ENCODE measurements around the gene JHY.

Gene JHY

DNA sequence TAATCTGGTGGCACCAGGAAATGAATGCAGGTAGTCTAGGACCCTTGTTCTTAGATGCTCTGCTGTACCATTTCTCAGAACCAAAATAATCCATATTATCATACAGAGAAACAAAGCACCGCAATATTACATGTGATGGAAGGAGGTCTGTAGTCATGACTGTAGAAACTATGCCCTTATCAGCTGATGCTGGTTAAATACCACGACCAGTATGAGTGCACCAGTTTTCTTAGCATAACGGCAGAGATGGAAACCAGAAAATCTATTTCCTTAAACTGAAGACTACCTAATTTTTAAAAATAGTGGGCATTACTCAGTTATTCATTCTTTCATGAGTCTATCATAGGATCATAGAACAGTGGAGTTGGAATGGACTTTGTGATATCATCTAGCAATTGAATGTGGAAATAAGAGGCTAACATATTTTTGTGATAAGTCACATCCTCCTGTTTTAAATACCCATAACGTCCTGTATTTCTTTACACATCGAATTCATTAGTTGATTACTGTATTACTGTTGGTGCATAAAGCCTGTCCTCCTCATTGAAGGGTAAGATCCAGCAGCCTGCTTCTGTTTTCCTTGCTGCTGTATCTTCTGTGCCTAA is 15.1 kb downstream of the JHY start:
- H3K36me3 ChIP-seq (ENCODE audit: insufficient read depth): no peaks in the 10 kb centered on the region

DNA sequence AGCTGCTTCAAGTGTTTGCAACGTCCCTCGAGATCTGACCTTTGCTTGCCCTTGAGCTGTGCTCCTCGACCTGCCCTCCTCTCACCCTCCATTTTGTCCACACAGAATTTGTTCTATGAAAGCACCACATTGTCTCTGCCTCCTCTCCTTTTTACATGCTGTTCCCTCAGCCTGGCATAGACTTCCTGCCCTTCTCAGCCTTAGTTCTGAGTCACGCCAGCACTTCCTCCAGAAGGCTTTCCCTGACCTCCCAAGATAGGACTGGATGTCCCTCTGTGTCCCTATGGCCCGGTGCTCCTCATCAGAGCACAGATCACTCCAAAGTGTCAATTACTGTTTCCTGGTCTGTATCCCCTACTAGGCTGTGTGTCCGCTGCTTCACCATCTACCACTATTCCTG is 16.2 kb downstream of the JHY start:
- no peak overlapping the region for H3K4me3 ChIP-seq (IDR thresholded peaks at IDR 0.05; ENCODE audit: insufficient read depth, low read depth, low read length)
- H3K27ac ChIP-seq: no peak overlapping the region
- H3K36me3 ChIP-seq (ENCODE audit: insufficient read depth): no peaks in the 10 kb centered on the region
- no peaks in the 10 kb centered on the region for H4K20me1 ChIP-seq (ENCODE audit: insufficient read depth)
- no peak overlapping the region for H2AFZ ChIP-seq (ENCODE audit: low read depth)
- H3K27me3 ChIP-seq (ENCODE audit: insufficient read depth, low read depth): no peaks in the 10 kb centered on the region
- H3K79me2 ChIP-seq (ENCODE audit: insufficient read depth, low read depth): no peaks in the 10 kb centered on the region
- no peak overlapping the region for H3K4me2 ChIP-seq
- TF ChIP-seq, protein P1, sequence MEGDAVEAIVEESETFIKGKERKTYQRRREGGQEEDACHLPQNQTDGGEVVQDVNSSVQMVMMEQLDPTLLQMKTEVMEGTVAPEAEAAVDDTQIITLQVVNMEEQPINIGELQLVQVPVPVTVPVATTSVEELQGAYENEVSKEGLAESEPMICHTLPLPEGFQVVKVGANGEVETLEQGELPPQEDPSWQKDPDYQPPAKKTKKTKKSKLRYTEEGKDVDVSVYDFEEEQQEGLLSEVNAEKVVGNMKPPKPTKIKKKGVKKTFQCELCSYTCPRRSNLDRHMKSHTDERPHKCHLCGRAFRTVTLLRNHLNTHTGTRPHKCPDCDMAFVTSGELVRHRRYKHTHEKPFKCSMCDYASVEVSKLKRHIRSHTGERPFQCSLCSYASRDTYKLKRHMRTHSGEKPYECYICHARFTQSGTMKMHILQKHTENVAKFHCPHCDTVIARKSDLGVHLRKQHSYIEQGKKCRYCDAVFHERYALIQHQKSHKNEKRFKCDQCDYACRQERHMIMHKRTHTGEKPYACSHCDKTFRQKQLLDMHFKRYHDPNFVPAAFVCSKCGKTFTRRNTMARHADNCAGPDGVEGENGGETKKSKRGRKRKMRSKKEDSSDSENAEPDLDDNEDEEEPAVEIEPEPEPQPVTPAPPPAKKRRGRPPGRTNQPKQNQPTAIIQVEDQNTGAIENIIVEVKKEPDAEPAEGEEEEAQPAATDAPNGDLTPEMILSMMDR (conservative IDR thresholded peaks at IDR 0.05; ENCODE audit: low read depth, low read length): no peak
- no peaks in the 10 kb centered on the region for H3K4me1 ChIP-seq (ENCODE audit: low read depth, poor library complexity, severe bottlenecking)
- no peak overlapping the region for H3K9ac ChIP-seq

More for the DNA sequence above, 15.1 kb downstream of the JHY start:
- no peaks in the 10 kb centered on the region for H3K79me2 ChIP-seq (ENCODE audit: insufficient read depth, low read depth)
- no peak overlapping the region for H2AFZ ChIP-seq (ENCODE audit: low read depth)
- H4K20me1 ChIP-seq (ENCODE audit: insufficient read depth): no peaks in the 10 kb centered on the region
- H3K27ac ChIP-seq: no peak overlapping the region
- H3K9ac ChIP-seq: no peak overlapping the region
- H3K4me1 ChIP-seq (ENCODE audit: low read depth, poor library complexity, severe bottlenecking): no peaks in the 10 kb centered on the region
- no peaks in the 10 kb centered on the region for H3K27me3 ChIP-seq (ENCODE audit: insufficient read depth, low read depth)
- no peak overlapping the region for H3K4me2 ChIP-seq
- TF ChIP-seq, protein P1 (conservative IDR thresholded peaks at IDR 0.05; ENCODE audit: low read depth, low read length): no peak
- no peak overlapping the region for H3K4me3 ChIP-seq (IDR thresholded peaks at IDR 0.05; ENCODE audit: insufficient read depth, low read depth, low read length)

DNA sequence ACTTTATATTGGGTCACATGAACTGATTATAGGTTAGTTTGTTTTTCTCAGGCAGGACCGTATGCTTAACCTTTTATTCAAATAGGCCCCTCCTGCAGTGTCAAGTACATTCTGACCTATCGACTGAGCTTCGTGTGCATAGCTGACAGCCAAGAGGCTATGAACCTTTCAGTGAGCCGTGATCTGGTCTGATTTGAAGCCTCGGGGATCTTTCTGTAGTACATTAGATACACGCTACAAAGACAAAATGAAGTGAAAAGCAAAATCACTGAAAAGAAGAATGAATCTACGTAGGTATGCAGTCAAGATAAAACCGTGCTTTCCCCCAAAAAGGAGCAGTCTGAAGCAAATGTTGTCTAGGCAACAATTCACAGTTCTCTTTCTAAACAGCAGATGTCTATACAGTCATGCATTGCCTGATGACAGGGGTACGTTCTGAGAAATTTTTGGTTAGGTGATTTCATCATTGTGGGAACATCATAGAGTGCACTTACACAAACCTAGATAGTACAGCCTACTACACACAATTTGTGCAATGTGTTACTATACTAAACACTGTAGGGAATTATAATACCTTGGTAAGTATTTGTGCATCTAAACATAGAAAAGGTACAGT is 18.1 kb downstream of the JHY start:
- no peak overlapping the region for H2AFZ ChIP-seq (ENCODE audit: low read depth)
- H4K20me1 ChIP-seq (ENCODE audit: insufficient read depth): no peaks in the 10 kb centered on the region
- H3K27ac ChIP-seq: no peak overlapping the region
- H3K4me2 ChIP-seq: no peak overlapping the region
- H3K36me3 ChIP-seq (ENCODE audit: insufficient read depth): no peaks in the 10 kb centered on the region
- no peaks in the 10 kb centered on the region for H3K27me3 ChIP-seq (ENCODE audit: insufficient read depth, low read depth)
- TF ChIP-seq, protein P1 (conservative IDR thresholded peaks at IDR 0.05; ENCODE audit: low read depth, low read length): no peak
- H3K4me1 ChIP-seq (ENCODE audit: low read depth, poor library complexity, severe bottlenecking): no peaks in the 10 kb centered on the region
- H3K79me2 ChIP-seq (ENCODE audit: insufficient read depth, low read depth): no peaks in the 10 kb centered on the region
- no peak overlapping the region for H3K4me3 ChIP-seq (IDR thresholded peaks at IDR 0.05; ENCODE audit: insufficient read depth, low read depth, low read length)
- no peak overlapping the region for H3K9ac ChIP-seq

DNA sequence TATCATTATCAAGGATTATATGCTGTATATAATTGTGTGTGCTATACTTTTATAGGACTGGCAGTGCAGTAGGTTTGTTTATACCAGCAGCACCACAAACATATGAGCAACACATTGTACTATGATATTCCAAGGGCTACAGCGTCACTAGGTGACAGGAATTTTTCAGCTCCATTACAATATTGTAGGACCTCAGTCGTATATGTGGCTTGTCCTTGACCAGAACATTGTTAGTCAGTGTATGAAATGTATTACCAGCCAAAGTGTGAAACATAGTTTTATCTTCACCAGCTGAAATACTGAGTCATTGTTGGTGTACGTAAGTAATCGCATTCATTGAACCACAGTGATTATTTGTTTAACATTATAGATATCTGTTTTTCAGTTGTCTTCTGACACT is 20.4 kb downstream of the JHY start:
- TF ChIP-seq, protein P1 (conservative IDR thresholded peaks at IDR 0.05; ENCODE audit: low read depth, low read length): no peak
- Histone ChIP-seq H3K36me3 (ENCODE audit: insufficient read depth) (no peaks in the 10 kb centered on the region), H3K79me2 (ENCODE audit: insufficient read depth, low read depth) (no peaks in the 10 kb centered on the region), H3K4me2 (no peak overlapping the region), H3K4me3 (IDR thresholded peaks at IDR 0.05; ENCODE audit: insufficient read depth, low read depth, low read length) (no peak overlapping the region), H3K27ac (no peak overlapping the region), H3K27me3 (ENCODE audit: insufficient read depth, low read depth) (no peaks in the 10 kb centered on the region), H4K20me1 (ENCODE audit: insufficient read depth) (no peaks in the 10 kb centered on the region), H3K4me1 (ENCODE audit: low read depth, poor library complexity, severe bottlenecking) (no peaks in the 10 kb centered on the region), H3K9ac (no peak overlapping the region), H2AFZ (ENCODE audit: low read depth) (no peak overlapping the region)
